ENCODE results near the gene P2RY14.
"Not testable (repeated sequence)": the region's sequence is repeated elsewhere in the genome, so short reads cannot be mapped to it uniquely, and the experiment has no call there.

P2RY14 gene

DNA sequence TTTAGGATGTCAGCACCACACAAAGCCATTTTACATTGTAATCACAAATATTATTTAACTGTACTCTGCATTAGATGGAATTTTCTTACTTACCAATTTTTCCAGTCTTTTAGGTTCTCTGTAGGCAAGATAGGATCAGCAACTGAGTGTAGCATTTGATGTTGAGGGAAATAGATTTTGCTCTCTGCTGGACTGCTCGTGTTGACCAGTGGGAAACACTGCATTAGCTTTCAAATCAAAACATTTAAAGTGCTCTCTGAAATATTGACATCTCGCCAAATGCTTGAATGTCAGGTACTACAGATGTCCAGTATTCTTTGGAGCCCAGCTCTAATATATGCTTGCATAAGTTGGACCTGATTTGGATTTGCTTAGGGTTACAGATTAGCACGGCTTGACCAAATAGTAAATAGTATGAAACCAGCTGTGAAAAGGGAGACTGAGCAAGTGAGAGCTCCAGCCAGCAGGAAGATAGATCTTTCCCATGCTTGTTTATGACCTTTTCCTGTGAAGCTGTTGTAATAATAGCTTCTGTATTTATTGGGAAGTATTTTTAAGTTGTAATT lies 29.5 kb downstream of the P2RY14 start:
- no peak for DNase-seq

GRCh38 chr3:151242006-151242405 lies 36.3 kb downstream of the P2RY14 start:
- not testable (repeated sequence) for DNase-seq

DNA sequence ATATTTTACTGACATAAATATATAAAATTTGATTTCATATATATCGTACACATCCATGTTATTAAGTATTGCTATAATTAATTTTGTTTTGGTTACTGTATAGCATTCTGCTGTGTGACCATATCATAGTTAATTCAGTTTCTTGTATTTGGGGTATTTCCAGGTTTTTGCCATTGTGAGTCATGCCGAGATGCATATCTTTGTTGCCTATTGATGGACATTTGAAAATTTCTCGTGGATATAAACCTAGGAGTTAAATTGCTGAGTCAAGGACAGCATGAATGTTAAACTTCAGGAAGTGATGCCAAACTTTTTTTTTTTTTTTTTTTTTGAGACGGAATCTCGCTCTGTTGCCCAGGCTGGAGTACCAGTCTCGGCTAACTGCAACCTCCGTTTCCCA lies 41.6 kb downstream of the P2RY14 start:
- DNase-seq, result no peak

- no peak for DNase-seq
Measured at GRCh38 chr3:151236316-151236715, 42.0 kb downstream of the P2RY14 start.

- DNase-seq, result no peak
Measured at GRCh38 chr3:151234825-151235224, 43.5 kb downstream of the P2RY14 start.

GRCh38 chr3:151232991-151233390 lies 45.4 kb downstream of the P2RY14 start:
- DNase-seq, result no peak

DNA sequence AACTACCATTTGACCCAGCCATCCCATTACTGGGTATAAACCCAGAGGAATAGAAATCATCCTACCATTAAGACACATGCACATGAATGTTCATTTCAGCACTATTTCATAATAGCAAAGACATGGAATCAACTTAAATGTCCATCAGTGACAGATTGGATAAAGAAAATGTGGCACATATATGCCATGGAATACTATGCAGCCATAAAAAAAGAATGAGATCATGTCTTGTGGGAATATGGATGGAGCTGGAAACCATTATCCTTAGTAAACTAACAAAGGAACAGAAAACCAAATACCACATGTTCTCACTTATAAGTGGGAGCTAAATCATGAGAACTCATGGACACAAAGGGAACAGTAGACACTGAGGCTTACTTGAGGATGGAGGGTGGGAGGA lies 45.9 kb downstream of the P2RY14 start:
- DNase-seq, result not testable (repeated sequence)

DNA sequence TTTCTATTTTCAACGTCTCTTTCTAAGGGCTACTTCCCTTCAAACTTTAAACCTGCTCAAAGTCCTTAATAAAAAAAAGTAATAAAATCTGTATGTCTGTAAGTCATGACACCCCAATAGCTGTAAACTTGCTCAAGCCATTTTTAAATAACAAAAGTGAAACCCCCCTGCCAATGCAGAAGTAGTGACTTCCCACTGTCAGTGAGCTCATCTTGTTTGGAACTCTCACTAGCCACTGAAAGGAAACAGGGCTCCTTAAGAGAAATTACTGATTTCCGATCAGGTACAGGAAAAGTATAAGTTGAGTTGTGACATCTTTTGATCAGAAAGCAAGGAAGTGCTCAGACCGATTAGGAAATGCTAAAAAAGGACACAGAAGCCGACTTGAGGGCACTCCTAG lies 47.7 kb downstream of the P2RY14 start:
- DNase-seq, result no peak

- no peak for DNase-seq
Measured at GRCh38 chr3:151228666-151229040, 49.7 kb downstream of the P2RY14 start.

DNA sequence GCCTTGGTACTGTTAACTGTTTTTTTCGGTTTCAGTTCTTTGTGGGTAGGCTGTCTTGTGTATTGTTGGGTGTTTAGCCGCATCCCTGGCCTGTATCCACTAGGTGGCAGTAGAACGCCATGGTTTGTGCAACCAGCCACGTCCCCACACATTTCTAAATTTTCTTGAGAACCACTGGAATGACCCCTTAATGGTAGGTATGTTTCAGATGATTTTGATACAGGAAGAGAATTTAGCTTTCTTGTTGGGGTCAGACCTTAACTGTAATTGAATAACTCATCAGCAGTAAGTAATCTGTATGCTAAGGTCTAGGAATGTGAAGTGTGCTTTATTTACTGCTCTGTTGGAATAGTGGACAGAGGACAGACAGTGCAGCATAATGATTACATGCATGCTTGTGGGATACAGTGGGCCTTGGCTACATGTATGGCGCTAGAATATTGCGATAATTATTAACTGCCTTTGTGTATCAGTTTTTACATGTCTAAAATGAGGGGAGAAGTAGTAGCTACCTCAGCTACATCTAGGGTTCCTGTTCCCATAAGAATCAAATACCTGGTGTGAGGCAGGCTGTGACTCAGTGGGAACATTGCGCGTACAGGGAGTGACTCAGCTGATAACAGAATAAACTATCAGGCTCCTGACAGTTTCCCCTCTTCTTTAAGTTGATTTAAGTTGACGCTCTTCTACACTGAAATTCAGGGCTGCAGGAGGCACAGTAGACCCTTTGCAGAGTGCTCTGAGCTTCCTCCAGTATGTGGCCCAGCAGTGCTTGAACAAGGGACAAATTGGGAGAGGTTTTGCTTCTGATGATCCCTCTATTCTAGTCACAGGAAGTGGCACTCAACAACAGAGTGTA lies 50.3 kb downstream of the P2RY14 start:
- DNase-seq, result peak; percentile 5

GRCh38 chr3:151227266-151227806 lies 51.0 kb downstream of the P2RY14 start:
- no peak for DNase-seq

GRCh38 chr3:151226825-151227224 lies 51.5 kb downstream of the P2RY14 start:
- no peak for DNase-seq

- DNase-seq, result no peak
Measured at GRCh38 chr3:151226088-151226563, 52.2 kb downstream of the P2RY14 start.

- no peak for DNase-seq
Measured at GRCh38 chr3:151225040-151225975, 53.0 kb downstream of the P2RY14 start.

GRCh38 chr3:151224268-151224866 lies 54.0 kb downstream of the P2RY14 start:
- DNase-seq, result no peak

GRCh38 chr3:151219056-151219455 lies 59.3 kb downstream of the P2RY14 start:
- no peak for DNase-seq

DNA sequence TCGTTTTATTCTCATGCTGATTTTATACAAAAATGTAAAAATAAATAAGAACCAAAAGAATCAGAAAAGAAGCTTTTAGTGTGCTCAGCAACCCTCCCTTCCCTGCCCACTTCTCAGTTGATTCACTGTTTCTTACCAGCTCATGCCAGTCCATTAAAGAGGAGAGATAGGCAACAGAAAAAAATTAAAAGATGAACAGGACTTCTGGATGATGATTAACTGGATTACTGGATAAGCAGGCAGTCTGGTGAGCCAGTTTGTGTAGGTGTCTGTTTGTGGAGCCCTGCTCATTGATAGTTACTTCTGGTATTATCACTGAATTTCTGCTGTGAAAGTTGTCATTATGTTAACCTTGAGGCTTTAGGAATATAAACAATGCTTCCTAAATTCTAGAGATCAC lies 60.2 kb downstream of the P2RY14 start:
- no peak for DNase-seq

- no peak for DNase-seq
Measured at GRCh38 chr3:151216641-151217607, 61.4 kb downstream of the P2RY14 start.

- no peak for DNase-seq
Measured at GRCh38 chr3:151214459-151214858, 63.9 kb downstream of the P2RY14 start.

DNA sequence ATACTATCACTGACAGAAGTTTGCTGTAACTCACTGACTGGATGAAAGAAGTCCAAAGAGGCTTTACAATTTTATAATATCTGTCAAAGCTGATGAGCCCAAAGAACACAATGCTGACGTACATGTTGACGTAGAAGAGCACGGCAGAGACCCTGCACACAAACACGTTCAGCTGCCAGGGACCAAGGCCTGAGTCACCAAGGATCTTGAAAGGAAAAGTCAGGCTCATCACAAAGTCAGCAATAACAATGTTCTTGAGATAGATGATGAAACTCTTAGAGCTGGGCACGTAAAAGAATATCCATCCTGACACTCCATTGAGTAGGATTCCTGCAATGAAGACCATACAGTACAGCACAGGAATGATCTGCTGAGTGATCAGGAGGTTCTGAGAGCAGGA lies 64.5 kb downstream of the P2RY14 start:
- DNase-seq, result no peak

GRCh38 chr3:151213151-151213550 lies 65.2 kb downstream of the P2RY14 start:
- no peak for DNase-seq
